GM21528 (cell line): ENCODE measurements around the gene AHCYL2.
A peak's percentile ranks its signal among the peaks of the same experiment; 100 is the strongest.
"Not testable (repeated sequence)": the region's sequence is repeated elsewhere in the genome, so short reads cannot be mapped to it uniquely, and the experiment has no call there.

Experiments used
- ATAC-seq: cut with Tn5 transposase; IDR thresholded peaks from one replicate; pipeline ENCODE4 v1.9.1; 2021; ENCODE audit warnings: mild to moderate bottlenecking, moderate library complexity; ENCODE audit not compliant: unreplicated experiment, low FRiP score

Gene AHCYL2

GRCh38 chr7:129405527-129405926, 180.7 kb downstream of the AHCYL2 start:
- ATAC-seq = no peak

- not testable (repeated sequence) for ATAC-seq
These were observed 185.4 kb downstream of the AHCYL2 start for GRCh38 chr7:129410238-129410637.

DNA sequence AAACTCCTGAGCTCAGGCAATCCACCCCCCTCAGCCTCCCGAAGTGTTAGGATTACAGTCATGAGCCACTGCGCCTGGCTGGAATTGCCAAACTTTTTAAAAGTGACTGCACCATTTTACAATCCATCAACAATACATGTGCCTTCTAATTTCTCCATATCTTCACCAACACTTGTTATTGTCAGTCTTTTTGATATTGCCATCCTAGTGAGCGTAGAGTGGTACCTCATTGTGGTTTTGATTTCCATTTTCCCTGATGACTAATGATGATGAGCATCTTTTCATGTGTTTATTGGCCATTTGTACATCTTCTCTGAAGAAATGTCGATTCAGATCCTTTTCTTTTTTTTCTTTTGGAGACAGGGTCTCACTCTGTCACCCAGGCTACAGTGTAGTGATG, 187.7 kb downstream of the AHCYL2 start:
- ATAC-seq = no peak

DNA sequence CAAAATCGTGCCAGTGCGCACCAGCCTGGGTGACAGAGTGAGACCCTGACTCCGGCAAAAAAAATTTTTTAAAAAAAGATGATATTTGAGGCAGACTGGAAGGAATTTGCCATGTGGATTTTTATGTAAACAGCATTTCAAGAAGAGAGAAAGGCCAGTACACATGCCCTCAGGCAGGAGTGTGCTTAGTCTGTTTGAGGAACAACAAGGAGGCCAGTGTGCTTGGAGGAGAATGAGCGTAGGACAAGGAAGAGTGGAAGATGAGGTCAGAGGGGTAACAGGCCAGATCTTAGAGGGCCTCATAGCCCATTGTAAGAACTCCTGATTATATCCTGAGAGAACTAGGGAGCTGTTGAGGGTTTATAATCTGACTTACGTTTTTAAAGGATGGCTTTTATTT, 192.2 kb downstream of the AHCYL2 start:
- no peak for ATAC-seq

GRCh38 chr7:129421717-129422250, 197.0 kb downstream of the AHCYL2 start:
- ATAC-seq = no peak

- ATAC-seq = no peak
These were observed 197.9 kb downstream of the AHCYL2 start for GRCh38 chr7:129422727-129423126.

DNA sequence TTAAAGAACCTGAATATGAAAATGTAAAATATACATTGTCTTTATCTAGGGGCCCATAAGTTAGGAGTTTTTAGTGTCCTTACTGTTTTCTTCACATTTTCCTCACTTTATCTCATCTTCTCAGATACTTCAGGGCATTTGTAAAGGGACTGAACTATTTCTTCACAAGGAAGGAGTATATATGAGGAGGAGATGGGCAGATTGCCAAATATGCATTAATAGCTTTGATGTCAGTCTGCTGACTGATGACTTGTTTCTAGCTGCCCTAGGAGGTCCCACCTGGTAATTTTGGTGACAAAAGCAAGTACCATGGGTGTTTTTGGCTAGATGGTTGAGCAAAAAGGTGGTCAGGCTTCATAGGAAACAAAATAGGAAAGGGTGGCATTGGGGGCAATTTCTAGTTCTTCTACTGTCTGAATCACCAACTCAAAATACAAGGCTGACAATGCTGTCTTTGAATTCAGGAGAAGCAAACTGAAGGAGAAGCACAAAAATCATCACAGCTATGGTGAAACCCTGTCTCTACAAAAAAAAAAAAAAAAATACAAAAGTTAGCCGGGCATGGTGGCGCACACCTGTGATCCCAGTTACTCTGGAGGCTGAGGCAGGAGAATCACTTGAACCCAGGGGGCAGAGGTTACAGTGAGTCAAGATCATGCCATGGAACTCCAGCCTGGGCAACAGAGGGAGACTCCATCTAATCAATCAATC, 199.0 kb downstream of the AHCYL2 start:
- no peak for ATAC-seq

- ATAC-seq = no peak
These were observed 201.7 kb downstream of the AHCYL2 start for GRCh38 chr7:129426482-129426881.

DNA sequence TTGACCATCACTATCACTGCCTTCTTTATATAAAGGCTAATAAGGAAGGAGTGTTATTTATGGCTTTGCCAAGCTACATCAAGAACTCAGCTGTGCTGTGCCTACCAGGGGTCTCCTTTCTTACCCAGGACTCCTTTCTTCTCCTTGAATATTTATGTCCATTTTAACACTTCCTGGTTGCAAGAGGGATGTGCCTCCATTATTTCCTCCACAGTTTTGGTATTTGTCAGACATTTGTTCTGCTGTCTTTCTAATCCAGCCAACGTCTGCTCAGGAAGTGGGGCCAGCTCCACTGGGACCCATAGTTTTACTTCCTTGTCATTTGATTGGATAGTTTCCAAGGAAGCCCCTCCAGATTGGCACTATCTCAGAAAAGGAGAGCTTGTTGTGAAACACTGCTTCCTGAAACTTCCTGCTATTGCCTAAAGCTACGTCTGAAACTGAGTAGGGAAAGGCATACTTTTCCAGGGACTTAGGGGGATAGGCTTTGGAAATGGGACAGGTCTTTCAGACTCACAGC, 202.8 kb downstream of the AHCYL2 start:
- ATAC-seq = no peak

DNA sequence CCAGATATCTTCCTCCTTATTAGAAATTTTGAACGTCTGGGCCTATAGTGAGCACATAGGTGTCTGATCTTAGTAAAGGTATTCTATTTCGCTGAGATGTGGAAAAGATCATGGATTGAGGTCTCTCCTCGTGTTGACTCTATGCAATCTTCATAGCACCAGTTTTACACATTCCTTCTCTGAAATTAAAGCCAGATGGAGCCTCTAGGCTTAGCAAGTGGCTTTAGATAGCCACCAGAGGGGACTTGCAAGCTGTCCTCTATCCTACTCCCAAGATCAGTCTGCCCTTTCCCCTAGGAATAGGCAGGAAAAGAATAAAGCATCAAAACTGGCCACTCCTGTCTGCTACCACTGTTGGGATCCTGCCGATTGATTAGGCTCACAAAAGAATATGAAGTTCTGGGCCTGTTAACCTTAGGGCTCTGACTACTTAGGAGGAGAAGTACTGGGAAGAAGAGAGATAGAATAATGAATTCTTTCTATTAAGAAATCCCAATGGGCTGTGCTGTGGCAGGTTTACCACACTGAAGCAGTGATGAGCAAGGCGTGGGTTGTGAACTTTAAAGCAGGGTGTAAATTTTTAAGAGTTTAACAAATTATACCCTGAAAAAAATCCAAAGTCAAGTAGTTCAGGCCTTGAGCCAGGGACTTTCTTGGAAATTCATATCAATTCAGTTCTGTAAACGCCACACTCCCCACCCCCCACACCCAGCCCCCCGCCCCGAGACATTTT, 207.2 kb downstream of the AHCYL2 start:
- ATAC-seq = no peak

DNA sequence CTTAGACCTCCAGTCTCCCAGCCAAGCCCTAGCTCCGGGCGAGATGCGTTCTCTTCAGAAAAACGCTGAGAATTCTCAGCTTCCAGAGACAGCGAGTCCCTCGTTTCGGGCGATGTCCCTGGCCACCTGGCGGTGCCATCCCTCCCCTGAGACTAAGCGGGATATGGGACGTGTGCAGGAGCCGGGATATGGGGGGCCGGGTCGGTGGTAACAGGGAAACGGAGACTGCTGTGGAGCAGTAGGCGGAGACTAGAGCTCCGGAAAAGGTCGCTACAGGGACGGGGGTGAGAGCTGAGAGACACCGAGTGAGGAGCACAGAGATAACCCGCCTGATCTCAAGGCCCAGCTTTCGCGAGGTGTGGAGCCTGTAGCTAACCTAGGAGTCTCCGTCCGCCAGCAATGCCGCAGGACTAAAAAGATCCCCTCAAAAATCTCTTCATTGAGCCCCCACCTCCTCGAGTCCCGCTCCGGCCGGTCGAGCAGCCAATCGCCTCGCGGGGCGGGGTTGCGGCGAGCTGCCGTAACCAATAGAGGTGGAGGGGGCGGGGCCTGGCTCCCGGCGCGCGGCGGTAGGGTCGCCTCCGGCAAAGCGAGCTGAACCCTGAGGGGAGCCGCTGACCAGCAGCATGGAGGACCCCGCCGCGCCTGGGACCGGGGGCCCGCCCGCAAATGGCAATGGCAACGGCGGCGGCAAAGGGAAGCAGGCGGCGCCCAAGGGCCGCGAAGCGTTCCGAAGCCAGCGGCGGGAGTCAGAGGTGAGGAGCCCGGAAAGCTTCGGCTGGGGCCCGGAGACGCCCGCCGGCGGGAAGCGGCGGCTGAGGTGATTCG, 209.2 kb downstream of the AHCYL2 start, which contains the start of gene STRIP2:
STRIP2 (plus strand) TSS at position 586 of the 828 bp plus-strand sequence; CDS start at position 627, 41 bp downstream.
- ATAC-seq = peak; percentile 97

DNA sequence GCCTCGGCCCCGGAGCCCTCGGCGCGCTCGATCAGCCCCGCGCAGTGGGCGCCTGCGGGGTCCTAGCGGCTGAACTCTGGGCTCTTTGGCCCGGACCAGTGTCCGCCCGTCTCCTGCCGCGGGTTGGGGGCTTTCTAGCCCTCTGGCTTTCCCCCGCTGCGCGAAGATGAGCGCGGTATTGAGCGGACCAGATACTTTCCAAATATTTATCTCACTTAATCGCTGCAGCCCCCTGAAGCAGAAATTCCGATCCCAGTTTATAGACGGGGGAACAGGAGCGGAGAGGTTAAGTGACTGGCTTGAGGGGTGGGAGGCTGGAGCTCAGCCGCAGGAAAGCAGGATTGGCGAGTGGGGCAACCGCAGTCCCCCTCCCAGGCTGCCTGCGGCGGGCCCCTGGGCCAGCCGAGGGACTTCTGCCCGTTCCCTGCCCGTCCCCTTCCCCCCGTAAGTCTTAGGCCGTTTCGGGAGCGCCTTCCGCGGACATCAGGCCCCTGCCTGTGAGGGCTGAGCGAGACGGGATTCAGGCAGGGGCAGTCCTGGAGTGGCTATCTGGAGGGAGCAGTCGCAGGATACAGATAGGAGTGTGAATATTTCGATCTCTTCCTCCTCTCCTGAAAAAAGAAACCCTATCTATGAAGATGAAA, 210.0 kb downstream of the AHCYL2 start:
- no peak for ATAC-seq

- ATAC-seq = no peak
These were observed 210.6 kb downstream of the AHCYL2 start for GRCh38 chr7:129435414-129435829.

DNA sequence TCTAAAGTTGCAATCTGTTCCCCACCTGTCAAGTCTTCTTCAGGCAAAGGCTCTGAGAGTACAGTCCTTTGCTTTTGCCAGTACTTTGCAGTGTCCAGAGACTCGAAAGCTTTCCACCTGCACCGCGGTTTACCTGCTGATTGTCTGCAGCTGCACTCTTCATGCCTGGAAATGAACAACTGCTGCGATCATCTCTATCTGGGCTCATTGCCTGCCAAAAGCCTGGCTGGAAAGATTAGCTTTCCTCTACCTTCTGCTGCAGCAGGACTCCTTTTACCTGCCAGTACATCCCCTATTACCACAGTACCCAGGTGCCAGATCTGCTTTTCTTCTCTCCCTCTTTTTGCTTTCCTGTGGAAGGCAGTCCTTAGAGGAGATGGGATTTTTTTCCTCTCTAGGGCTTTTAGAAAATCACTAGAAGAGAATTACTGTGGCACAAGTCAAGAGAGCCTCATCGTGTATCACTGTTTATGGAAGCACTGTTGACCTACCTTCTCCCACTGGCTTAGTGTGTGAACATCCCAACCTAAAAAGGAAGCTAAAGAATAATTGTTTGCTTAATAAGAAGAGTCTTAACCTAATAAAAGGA, 211.6 kb downstream of the AHCYL2 start:
- no peak for ATAC-seq

GRCh38 chr7:129437190-129437589, 212.4 kb downstream of the AHCYL2 start:
- no peak for ATAC-seq

DNA sequence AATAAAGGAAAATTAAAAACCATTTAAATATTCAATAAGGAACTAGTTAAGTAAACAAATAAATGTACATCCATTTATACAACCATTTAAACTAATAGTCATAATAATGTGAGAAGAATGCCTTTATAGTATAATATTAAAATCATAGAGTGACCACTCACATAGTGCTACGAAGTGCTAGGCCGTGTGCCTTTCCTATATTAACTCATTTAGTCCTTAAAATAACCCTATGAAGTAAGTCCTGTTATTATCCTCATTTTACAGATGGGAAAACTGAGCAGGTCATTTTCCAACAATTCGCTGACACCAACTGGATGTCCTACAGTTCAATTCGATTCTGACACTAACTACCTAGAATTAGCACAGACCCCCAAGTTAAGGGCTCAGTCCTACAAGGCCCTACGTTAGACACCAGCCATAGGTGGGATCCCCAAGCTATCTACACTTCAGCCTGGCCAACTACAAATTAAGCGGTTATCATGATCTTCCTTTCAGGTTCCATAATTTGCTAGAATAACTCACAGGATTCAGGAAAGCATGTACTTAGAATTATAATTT, 213.5 kb downstream of the AHCYL2 start:
- no peak for ATAC-seq

DNA sequence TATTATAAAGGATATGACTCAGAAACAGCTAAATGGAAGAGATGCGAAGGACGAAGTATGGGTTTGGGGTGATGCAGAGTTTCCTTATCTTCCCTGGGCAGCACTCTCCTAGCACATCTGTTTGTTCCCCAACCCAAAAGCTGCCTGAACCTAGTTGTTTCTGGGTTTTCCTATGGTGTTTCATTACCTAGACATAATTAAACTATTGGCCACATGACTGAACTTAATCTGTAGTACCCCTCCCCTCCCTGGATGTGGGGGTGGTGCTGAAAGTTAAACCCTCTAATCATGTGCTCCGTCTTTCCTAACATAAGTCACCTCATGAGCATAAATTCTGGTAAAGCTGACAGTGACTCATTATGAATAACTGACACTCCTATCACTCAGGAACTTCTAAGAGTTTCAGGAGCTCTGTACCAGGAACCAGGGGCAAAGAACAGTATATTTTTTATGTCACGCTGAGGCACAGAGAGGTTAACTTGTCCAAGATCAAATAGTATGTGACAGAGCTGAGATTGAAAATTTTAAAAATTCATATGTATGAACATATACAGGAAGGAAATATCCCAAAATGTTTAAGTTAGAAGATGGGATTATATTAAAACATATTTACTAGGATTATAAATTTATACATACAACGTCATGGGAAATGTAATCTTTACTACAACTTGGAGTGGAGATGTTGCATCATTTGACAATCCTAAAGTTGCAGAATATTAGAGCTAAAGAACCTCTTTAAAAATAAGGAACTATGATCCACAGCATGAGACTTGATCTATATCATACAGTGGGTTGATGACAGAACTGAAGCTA, 214.2 kb downstream of the AHCYL2 start:
- ATAC-seq = no peak

GRCh38 chr7:129439963-129440625, 215.3 kb downstream of the AHCYL2 start:
- no peak for ATAC-seq
